Measurements from ENCODE around the gene CGN. TPM values are rescaled to one million over a fixed set of nuclear protein-coding genes. Genes with fewer than 3 reads are reported as not detected.

CGN gene
- total RNA-seq, 1 donor from 2014 or later, result 2.0 TPM

DNA sequence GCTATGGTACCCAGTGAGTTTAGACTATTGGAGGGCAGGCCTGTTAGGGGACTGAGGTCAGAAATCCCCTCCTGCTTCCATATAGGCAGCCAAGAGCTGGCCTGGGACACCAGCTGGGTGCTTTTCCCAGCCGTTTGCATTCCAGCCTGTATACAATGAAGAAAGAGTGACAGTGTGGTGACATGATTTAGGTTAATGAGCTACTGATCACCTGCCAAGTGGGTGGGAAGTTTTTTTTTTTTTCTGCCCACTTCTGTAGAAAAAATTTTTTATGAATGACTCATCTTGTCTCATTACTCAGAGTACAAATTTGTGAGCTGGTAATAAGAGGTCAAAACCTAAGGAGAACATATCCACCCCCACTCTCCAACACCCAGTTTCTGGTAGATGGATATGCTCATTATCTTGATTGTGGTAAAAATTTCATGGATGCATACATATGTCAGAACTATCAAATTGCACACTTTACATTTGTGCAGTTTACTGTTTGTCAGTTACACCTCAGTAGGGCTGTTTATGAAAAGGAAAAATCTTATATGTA, 16.4 kb upstream of the CGN start:
- intact Hi-C loops (cut with DNase I), result no loop called here
- no peak for DNase-seq (ENCODE audit: low spot score)

DNA sequence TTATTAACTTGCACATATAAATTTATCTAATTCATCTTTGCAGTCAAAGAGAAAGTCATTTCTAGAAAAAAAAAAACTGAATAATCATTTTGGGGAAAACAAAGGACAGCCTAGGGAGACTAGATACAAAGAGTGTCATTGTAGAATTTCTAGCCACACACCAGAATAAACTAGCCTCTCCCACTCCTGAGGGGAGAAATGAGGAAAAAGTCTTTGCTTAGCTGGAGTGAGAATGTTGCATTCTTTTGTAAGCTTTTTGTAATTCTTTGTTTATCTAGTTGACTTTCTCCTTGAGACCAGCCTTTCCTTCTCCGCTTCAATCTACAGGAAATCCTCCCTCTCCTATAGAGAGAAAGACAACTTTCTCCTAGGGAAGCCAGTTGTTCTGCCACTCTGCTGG, 15.9 kb upstream of the CGN start:
- ATAC-seq, result peak; percentile 88
- intact Hi-C loops (cut with DNase I), result no loop called here
- DNase-seq (ENCODE audit: low spot score), result no peak

More for the DNA sequence above, 16.4 kb upstream of the CGN start:
- ATAC-seq, result peak; percentile 70

DNA sequence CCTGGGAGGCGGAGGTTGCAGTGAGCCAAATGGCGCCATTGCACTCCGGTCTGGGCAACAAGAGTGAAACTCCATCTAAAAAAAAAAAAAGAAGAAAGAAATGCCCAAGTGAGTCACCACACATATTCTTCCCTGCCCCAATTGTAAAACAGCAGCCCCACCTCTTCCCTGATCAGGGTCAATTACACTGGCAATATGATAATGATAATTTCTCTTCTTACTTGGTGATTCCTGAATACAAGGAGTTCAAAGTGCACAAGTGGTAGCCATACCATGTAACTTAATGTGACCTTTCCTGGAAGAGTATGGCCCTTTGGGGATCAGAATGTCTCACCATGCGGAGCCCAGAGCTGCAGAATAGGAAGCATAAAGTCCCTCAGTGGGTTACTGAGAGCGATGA, 11.8 kb upstream of the CGN start:
- intact Hi-C loops (cut with DNase I), result no loop called here
- no peak for ATAC-seq
- no peak for DNase-seq (ENCODE audit: low spot score)

DNA sequence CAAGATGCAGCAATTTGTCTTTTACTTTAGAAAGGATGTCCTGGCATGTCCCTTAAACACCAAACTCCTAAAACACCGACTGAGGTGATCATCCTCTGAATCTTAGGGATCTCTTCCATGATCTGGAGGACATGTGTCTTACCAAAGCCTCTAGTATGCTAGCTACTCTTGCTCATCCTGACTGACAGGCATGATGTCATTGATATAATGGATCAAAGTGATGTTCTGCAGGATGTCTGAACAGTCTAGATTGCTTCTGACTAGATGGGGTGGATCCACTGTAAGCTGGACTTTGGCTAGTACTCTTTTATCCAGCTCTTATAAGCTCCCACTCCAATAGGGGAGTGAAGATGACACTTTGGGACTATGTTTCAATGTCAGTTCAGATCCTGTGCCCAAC, 11.3 kb upstream of the CGN start:
- ATAC-seq (no peak), DNase-seq (ENCODE audit: low spot score) (no peak)
- intact Hi-C loops (cut with DNase I), result no loop called here

DNA sequence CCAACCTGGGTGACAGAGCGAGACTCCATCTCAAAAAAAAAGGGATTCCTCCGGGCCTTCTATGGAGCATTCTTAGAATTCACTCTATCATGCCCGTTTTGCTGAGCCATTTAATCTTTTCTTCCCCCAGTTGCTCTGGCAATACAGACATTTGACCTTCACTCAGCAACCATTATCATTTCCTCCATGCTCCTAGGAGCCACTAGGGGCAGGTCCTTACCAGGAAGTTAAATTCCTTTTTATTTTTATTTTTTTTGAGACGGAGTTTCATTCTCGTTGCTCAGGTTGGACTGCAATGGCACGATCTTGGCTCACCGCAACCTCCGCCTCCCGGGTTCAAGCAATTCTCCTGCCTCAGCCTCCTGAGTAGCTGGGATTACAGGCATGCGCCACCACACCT, 9.7 kb upstream of the CGN start:
- intact Hi-C loops (cut with DNase I), result no loop called here
- DNase-seq (ENCODE audit: low spot score) (no peak), ATAC-seq (no peak)

DNA sequence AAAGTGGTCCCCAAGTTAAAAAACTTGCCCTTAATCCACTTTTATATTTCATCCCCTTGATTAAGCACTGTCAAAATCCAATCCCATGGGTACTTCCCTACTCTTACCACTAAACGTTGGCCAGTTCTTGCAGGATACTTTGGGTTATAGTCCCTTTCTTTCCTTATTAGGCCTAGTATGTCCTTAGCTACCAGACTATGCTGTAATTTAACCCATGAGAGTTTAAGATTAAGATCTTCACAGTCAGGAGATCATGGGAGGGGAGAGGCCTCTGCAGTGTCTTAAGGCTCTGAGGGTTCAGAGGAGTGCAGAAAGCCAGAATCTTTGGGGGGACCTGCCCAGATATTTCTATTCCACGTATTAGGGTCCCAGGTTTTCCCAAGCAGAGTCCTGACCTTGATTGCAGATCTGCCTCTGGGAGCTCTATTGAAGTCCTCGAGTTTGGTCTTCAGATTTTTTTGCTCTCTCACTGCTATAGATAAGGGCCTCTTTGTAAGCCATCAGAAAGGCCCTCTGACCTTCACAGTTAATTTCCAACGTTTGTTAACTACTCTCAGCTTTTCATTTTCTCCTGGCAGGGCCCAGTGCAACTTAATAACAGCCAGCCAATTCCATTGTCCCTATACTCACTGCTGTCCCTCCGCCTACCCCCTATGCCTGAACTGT, 9.0 kb upstream of the CGN start:
- no peak for ATAC-seq
- intact Hi-C loops (cut with DNase I), result no loop called here
- no peak for DNase-seq (ENCODE audit: low spot score)

DNA sequence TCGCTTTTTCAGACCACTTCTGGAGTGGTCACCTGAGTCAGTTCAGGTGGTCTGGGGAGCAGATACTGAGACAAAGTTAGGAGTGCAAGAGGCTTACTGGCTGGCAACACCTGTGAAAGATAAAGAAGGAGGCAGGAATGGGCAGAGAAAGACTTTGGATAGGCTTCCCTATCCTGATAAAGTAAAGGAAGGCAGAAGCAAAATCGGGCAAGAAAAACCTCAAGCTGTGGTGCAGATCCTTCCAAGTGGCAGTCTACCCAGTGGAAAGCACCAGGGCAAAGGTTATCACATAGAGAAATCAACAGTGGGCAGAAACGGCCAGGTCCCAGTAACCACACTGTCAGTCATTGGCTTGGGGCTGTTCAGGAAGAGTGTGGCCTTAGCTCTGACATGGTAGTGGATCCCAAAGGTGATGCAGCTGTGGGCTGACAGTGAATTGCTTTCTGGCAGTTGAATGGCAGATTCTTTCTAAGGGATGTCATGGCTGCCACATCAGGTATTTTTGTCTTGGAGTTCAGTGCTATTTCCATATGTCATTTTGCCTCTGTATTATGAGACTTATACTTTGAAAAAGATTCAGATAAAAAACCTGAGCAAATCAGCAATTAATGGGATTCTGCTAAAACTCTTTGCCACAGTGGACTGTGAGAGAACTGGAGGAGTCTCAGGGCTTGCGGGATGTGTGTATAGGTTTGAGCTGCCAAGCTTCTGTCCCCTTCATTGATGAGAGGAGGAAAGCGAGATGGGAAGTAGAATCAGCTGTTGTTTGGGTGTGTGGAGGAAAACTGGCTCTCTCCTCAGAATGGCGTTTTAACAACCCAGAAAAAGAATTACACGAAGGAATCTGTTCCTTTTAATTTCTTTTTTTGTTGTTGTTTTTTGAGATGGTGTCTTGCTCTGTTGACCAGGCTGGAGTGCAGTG, 8.1 kb upstream of the CGN start:
- DNase-seq (ENCODE audit: low spot score) (no peak), ATAC-seq (no peak)
- intact Hi-C loops (cut with DNase I), result no loop called here

DNA sequence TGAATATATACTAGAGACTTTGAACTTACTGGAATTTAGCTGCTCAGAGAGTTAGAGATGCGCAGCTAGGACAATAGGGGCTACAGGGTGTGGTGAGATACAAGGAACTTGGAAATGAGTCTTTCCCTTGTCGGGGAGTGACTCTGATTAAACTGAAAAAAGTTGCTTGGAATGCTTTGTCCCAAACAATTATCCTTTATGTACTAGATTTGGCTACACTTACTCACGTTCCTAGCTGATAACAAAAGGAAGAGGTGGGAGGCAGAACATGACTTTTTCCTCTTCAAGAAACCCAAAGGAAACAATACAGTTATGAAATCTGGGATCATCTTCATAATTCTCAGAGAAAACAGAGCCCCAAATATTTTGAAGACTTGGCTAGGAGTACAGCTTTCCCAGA, 6.9 kb upstream of the CGN start:
- intact Hi-C loops (cut with DNase I), result no loop called here
- DNase-seq (ENCODE audit: low spot score) (no peak), ATAC-seq (no peak)

DNA sequence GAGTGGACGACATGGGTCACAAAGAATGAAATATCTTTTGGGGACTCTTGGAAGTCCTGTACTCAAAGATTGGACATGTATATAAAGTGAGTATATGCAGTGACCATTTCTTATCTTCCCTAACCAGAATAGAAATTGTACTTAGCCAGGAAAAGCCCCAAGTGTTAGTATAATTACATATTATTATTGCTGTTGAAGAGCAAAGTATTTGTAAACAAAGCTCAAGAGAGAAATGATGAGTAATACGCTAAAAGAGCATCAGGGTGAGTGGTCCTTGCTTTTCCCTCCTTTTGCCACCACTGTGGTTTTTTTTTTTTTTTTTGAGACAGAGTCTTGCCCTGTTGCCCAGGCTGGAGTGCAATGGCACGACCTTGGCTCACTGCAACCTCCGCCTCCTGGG, 6.4 kb upstream of the CGN start:
- intact Hi-C loops (cut with DNase I), result no loop called here
- DNase-seq (ENCODE audit: low spot score) (no peak), ATAC-seq (no peak)

DNA sequence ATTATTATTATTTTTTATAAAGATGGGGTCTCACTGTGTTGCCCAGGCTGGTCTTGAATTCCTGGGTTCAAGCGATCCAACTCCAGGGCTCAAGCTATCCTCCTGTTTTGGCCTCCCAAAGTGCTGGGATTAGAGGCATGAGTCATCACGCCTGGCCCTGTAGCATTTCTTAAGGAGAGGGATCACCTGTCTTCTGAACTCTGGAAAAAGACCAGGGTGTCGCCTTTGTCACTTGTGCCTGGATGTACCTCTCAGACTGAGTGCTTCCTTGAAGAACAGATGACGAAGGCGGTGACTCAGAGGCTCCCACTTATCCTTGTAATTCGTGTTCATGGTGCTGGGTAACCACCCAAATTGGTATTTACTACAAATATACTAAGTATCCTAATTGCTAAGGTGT, 2.4 kb upstream of the CGN start:
- intact Hi-C loops (cut with DNase I), result no loop called here
- ATAC-seq (no peak), DNase-seq (ENCODE audit: low spot score) (no peak)

DNA sequence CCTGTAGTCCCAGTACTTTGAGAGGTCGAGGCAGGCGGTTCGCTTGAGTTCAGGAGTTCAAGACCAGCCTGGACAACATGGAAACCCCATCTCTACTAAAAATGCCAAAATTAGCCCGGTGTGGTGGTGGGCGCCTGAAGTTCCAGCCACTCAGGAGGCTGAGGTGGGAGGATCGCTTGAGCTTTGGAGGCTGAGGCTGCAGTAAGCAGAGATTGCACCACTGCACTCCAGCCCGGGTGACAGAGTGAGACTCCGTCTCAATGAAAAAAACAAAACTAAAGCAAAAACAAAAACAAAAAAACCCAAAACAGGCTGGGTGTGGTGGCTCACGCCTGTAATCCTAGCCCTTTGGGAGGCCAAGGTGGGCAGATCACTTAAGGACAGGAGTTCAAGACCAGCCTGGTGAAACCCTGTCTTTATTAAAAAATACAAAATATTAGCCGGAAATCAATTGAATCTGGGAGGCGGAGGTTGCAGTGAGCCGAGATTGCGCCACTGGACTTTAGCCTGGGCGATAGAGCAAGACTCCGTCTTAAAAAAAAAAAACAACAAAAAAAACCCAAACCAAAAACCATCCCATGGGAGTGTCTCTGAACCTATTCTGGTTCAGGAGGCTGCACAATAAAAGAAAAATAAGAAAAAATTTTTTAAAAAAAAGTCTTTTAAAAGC, 1.7 kb upstream of the CGN start:
- ATAC-seq, result no peak
- intact Hi-C loops (cut with DNase I), result no loop called here
- no peak for DNase-seq (ENCODE audit: low spot score)

DNA sequence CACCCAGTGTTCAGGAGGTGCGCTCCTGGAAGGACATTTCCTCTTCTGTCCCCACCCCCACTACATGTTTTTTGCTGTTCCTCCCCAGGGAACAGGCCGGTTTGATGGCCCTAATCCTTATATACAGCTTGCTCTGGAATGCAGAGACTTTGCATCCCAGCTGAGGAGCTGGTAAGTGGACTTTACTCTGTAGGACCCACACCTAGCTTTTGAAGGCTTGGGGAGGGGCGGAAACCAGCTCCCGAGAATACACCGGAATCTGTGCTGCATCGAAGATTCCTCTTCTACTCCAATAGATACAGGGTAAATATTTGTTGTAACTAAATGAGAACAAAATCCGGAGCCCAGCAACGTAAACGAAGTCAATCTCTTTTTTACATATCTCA, 1.2 kb upstream of the CGN start:
- no peak for DNase-seq (ENCODE audit: low spot score)
- intact Hi-C loops (cut with DNase I), result no loop called here
- no peak for ATAC-seq

DNA sequence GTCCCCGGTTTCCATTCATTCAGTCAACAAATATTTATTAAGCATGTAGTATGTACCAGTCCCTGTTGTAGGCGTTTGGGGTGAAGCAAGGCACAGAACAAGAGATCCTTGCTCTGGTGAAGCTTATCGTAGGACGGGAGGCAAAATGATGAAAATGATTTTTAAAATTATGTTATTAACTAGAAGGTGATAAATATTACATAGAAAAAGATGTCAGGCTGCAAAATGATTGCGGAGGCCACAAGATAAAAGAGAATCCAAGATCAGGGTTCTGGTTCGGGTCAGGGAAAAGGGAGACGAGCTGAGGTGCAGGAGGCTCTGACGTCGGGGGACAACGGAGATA, 602 bp upstream of the CGN start:
- DNase-seq (ENCODE audit: low spot score) (no peak), ATAC-seq (no peak)
- intact Hi-C loops (cut with DNase I), result no loop called here

DNA sequence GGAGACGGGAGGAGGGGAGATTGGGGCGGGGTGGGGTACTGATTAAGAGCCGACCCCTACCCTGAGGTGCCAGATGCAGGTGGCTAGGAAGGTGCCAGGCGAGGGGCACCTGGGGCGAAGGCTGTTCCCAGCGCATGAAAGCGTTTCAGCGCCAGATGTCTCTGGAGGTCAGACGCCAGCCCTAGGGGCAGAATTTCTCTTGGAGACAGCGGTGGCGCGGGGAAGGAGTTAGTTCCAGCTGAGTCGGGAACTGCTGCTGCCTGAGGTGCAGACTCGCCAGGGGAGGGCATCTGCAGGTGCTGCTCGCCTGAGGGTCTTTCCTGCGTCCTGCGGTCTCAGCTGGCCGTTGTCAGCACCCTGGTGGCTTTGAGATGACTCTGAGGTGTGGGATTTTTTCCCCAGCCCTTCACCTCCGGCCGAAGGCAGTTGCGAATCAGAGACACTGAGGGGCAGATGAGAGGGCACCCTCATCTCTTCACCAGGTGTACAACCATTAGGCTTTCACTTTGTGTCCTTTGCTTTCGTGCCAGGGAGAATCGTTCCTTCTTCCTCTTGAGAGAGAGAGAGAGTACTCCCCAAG, 539 bp downstream of the CGN start:
- peak; percentile 61 for DNase-seq (ENCODE audit: low spot score)
- ATAC-seq, result peak; percentile 48
- intact Hi-C loops (cut with DNase I), result no loop called here

DNA sequence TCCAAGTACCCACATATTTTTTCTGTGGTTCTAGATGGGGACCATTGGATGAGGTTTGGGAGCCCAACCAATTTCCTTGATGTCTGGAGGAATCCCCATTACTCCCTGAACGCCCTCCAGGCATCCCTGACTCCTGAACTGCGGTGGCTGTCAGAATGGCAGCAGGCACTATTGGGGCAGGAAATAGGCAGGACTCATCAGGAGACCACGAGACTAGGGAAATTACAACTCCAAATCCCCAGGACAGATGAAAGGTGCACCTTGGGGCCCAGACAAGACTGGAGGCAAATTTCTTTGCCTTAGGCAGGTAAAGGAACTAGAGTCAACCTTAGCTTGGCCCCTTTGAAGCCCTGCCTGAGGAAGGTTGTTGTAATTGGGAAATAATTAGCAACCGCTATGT, 1.1 kb downstream of the CGN start:
- ATAC-seq, result no peak
- no peak for DNase-seq (ENCODE audit: low spot score)
- intact Hi-C loops (cut with DNase I), result no loop called here

DNA sequence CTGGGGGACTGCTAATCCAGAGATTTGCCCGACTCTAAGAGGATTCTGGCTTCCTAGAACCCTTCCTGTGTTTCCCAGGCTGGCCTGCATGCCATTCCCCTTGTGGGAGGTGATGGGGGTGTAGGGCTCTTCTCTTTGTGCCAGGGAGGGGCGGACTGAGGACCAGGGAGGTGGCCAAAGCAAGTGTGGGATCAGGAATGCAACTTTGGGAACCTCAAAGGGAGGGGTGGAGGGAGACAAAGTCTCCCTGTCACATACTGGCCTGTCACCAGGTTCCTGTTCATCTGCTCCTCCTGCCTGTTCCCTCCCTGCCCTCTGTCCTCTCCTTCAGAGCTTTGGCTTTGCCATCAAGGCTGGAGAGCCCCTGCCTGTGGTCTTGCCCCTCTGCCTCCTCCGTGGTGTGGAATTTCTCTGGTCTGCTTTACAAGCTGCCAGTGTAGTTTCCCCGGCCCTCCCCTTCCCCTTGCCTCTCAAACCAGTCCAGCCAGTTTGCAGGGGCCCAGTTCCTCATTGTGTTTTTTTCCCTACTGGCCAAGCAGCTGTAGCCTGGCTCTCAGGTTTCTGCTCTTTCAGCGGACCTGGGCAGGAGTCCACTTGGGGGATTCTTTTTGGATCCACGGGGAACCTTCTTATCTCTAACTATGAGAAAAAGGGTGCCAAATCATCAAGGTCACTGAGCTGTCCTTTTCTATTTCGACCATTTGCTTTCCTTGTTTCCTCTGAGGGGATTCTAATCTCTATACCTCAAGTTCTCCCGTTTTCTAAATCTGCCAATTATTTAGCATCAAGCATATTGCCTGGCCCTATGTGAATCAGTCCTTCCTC, 1.8 kb downstream of the CGN start:
- intact Hi-C loops (cut with DNase I), result no loop called here
- no peak for ATAC-seq
- DNase-seq (ENCODE audit: low spot score), result no peak

DNA sequence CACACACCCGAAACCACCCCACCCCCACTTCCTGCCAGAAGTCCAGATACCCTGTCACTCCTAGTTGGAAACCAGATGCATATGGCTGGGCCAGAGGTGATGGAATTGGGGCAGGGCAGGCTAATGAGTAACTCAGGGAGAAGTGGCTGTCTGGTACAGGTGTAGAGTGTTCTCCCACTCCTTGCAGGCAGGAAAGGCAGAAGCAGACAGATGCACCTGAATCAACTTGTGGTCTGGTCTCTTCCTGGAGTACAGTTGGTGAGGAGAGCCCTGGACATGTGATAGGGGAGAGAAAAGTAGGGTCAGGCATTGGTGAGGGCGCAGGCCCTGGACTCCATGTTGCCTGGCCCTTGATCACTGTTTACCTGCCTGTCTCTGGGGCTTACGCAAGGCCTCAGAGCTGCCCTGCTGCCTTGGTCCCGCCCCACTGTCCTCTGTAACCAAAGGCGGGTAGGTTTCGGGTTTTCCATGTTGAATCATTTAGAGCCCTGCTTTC, 2.5 kb downstream of the CGN start:
- DNase-seq (ENCODE audit: low spot score) (no peak), ATAC-seq (no peak)
- intact Hi-C loops (cut with DNase I), result no loop called here

DNA sequence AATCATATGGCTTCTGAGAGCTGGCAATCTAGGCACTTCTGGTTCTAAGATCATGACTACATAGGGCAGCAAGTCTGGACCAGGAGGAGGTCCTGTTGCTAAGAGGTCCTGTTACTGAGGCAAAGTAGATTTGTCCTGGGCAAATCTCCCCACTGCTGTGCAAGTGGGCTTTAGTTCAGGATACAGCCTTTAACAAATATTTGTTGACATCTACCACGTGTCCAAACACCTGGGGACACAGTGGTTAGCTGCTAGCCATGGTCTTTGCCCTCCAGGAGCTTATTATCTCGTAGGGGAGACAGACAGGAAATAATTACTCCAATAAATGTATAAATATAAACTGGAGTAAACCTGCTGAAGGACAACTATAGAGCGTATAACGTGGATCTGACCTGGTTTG, 3.2 kb downstream of the CGN start:
- no peak for ATAC-seq
- DNase-seq (ENCODE audit: low spot score), result no peak
- intact Hi-C loops (cut with DNase I), result no loop called here

DNA sequence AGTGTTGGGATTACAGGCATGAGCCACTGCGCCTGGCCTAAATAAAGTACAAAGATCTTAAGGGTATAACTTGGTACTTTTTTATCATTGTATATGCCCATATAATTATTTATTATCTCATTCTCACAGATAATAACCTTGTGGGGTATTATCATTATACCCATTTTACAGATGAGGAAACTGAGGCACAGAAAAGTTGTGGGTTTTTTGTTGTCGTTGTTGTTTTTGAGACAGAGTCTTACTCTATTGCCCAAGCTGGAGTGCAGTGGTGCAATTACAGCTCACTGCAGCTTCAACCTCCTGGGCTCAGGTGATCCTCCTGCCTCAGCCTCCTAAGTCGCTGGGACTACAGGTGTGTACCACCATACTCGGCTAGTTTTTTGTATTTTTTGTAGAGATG, 4.1 kb downstream of the CGN start:
- ATAC-seq (no peak), DNase-seq (ENCODE audit: low spot score) (no peak)
- intact Hi-C loops (cut with DNase I), result no loop called here

Measured in sciatic nerve (tissue), 2 donors.